PC-9 (cell line): Measurements from ENCODE around the gene CCNY.

Experiments used
- CTCF ChIP-seq: fragments of 200-600 bp; sonication (generic); conservative IDR thresholded peaks from 2 replicates; pipeline ENCODE4 v1.6.1; 2017; ENCODE audit warnings: mixed run types, antibody characterized with exemption, mild to moderate bottlenecking, moderate library complexity
- EZH2 ChIP-seq: fragments of 200-600 bp; sonication (generic); IDR thresholded peaks from 2 replicates; pipeline ENCODE4 v1.8.0; 2017; ENCODE audit warnings: antibody characterized with exemption, low read depth

DNA sequence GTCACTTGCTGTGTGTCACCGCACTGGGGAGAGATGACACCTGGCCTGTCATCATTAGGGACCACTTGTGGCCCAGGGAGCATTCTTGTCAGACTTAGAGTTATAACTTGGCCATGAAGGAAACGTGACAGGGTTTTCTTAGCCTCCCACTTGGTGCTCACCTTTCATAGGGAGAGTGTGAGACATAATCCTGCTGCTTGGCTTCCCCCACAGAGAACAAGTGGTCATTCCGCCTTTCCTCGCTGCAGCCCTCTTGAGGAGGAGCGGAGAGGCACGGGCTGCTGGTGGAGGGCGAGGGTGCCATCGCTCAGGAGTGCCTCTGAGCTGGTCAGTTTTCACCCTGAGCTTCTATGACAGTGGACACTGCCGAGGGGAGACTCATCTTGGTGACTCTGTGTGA lies 143.8 kb downstream of the CCNY start:
- TF ChIP-seq CTCF (no peak), EZH2 (no peak)
